Measurements from ENCODE around the gene TRIM29.

Gene TRIM29

GRCh38 chr11:120122924-120123683 lies 14.8 kb downstream of the TRIM29 start:
- DNase-seq (ENCODE audit: low read depth): no peak

DNA sequence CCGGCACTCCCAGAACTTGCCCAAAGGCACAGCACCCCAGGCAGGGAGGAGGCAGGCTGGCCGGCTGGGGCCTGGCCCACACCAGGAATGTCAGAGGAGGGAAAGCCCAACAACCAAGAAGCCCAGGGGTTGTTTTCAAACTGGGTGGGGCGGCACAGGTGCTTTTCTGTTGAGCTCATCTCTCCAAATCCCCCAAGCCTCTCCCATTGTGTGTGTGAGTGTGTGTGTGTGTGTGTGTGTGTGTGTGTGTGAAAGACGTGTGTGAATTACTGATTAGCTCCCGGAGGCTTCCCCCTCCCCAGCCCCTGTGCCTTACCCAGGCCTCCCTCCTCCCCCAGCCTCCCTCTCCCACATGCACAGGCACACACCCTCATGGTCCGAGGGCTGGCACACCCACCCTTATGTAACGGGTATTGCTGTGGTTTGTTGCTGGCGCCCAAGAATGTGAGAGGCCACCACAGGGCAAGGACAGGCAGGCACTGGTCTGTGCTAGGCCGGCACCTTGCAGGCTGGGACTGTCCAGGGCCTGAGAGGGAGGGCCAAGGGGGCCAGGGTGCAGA lies 15.9 kb downstream of the TRIM29 start:
- DNase-seq (ENCODE audit: low read depth): no peak

DNA sequence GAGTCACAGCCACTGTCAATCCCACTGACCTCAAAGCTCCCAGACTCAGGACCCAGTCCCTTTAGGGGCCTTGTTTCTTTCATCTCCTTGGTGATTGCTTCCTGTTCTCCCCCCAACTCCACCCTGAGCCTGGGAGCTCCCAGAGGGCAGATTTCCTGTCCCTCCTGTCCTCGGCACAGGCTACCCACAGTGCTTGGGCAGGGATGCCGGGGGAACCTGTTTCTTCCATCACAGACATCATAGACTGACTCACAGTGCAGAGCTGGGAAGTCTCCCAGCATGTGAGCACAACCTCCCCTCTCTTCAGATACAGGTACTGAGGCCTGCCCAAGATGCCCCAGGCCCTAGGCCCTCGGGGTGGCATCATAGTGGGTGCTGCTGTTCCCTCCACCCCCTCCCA lies 16.6 kb downstream of the TRIM29 start:
- DNase-seq (ENCODE audit: low read depth): no peak

- DNase-seq (ENCODE audit: low read depth): no peak
These were observed 17.0 kb downstream of the TRIM29 start for GRCh38 chr11:120120805-120121335.

- DNase-seq (ENCODE audit: low read depth): no peak
These were observed 18.8 kb downstream of the TRIM29 start for GRCh38 chr11:120119121-120119520.

DNA sequence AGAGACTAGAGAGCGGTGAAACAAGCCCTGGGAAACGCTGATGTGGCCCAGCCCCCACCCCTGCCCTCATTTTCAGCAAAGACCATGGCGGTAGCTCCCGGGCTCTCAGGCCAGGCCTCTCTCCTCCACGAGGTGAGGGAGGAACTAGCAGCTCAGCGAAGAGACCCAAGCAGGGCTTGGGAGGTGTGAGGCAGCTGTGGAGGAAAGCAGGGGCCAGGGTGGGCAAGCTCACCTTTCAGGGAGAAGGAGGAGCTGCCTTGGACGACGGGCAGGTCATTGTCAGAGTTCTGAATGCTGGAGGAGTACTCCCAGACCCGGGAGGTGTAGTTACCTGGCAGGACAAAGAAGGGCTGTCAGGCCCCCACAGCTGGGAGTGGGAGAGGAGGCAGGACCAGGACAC lies 19.9 kb downstream of the TRIM29 start:
- DNase-seq (ENCODE audit: low read depth): no peak

GRCh38 chr11:120116966-120117365 lies 20.9 kb downstream of the TRIM29 start:
- DNase-seq (ENCODE audit: low read depth): no peak

DNA sequence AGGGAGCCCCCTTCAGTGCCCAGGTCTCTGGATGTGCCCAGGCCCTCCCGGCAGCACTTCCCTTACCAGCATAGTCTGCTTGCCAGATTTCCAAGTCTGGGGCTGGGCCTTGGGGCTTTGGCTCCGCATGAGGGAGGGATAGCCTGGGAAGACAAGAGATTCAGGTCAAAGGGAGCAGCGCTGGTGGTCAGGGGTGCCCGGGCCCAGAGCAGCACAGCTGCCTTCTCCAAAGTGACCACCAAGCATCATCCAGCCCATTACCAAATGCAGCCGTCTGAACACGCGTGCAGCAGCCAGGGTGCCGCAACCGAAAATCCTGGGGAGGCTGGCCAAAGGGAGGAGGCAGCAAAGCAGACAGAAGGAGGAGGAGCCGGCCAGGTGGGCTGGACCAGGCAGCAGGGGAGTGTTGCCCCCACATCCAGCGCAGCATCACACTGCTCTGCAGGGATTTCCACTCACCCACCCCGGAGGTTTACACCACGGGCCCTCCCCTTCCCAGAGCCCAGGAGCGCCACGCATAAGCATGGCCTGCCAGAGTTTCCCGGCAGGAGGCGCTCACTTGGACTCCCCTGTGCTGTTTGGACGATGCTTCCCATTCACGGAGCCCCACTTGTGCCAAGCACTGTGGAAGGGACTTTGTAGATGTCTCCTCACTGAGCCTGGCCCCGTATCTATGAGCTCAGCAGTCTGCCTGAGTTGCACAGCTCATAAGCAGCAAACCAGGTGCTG lies 22.5 kb downstream of the TRIM29 start:
- no peak for DNase-seq (ENCODE audit: low read depth)

DNA sequence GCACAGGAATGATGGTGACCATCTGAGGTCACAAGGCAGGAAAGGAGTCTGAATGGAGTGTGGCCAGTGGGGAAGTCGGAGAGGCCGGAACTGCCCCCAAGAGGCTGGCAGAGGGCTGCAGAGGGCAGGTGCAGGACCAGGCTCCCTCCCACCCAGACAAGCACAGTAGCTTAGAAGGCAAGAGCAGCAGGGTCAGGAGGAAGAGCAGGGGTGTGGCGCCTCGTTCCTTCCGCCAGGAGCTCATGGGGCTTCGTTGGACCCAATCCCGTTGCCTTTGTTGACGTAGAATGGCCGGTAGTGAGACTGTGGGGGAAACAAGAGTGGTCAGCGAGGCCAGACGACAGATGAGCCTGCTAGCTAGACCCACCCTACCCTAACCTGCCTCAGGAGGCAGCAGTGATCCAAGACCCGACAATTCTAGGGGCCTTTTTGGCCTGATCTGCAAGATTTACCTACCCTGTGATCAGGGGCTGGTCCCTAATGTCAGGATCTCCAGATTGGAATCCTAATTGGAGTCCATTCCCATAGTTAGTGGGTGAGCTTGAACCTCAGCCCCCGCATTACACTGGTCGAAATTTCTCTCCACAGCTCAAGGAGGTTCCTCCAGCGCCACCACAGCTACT lies 25.6 kb downstream of the TRIM29 start:
- DNase-seq (ENCODE audit: low read depth): no peak

GRCh38 chr11:120109531-120109930 lies 28.4 kb downstream of the TRIM29 start:
- DNase-seq (ENCODE audit: low read depth): no peak

DNA sequence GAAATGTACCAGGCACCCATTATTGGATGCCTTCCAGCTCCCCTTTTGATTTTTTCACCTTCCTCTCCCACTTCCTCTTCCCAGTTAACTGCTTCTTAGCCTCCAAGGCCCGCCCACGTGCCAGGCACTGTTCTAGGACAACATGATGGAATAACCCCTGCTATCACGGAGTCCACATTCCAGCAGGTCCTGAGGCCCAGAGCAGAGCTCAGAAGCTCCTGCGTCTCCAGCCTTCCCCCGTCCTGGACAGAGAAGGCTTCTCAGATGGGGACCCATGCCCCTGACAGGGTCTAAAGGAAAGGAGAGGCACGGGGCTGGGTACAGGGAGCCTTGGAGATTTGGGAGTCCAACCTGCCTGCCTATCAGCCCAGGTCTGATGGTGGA lies 29.1 kb downstream of the TRIM29 start:
- no peak for DNase-seq (ENCODE audit: low read depth)

- DNase-seq (ENCODE audit: low read depth): peak; percentile 18
These were observed 29.6 kb downstream of the TRIM29 start for GRCh38 chr11:120108154-120108784.

GRCh38 chr11:120107692-120108091 lies 30.2 kb downstream of the TRIM29 start:
- DNase-seq (ENCODE audit: low read depth): no peak

DNA sequence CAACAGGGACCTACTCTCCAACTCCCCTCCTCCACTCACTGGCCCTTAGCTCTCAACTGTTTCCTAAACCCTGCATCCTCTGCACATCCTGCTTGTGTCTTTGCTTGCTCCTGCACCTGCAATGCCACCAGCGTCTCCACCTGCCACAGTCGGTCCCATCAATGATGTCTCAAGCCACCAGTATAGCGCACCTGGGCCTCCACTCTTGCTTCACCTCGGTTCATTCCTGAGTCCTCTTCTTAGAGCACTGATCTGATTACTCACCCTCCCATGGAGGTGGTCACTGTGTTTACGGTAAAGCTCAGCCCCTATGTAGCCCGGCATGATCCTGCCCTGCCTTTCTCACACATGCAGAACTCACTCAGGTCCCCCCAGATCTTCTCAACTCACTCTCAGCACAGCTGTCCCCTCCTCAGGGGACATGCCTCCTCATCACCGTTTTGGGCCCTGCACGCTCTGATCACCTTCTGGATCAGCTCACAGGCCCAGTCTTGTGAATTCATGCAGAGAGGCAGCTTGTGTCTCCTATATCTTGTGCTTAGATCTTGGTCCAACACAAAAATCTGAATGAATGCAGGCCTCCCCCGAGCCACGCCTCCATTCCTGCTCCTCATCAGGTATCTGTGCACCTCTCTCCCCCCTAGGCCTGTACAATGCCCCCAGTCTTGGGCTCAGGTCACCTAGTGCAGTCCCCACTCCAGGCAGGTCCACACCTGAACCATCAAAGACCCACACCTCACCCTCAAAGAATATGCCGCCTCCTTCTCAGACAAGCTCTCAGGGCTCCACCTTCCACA lies 31.4 kb downstream of the TRIM29 start:
- DNase-seq (ENCODE audit: low read depth): no peak

- DNase-seq (ENCODE audit: low read depth): no peak
These were observed 32.3 kb downstream of the TRIM29 start for GRCh38 chr11:120105576-120105975.

GRCh38 chr11:120104041-120104565 lies 33.8 kb downstream of the TRIM29 start:
- no peak for DNase-seq (ENCODE audit: low read depth)

DNA sequence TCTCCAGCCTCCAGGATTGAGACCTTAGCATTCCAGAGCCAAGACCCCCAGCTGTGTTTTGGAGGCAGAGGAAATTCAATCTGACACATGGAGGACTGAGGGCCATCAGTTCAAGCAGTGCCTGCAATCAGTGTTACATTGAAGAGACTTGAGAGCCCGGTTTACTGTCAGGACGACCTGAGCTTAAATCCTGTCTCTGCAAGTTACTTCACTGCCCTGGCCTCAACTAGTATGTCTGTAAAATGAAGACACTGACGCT lies 35.1 kb downstream of the TRIM29 start:
- no peak for DNase-seq (ENCODE audit: low read depth)

- no peak for DNase-seq (ENCODE audit: low read depth)
These were observed 35.7 kb downstream of the TRIM29 start for GRCh38 chr11:120102050-120102863.

- no peak for DNase-seq (ENCODE audit: low read depth)
These were observed 39.4 kb downstream of the TRIM29 start for GRCh38 chr11:120098503-120099020.

DNA sequence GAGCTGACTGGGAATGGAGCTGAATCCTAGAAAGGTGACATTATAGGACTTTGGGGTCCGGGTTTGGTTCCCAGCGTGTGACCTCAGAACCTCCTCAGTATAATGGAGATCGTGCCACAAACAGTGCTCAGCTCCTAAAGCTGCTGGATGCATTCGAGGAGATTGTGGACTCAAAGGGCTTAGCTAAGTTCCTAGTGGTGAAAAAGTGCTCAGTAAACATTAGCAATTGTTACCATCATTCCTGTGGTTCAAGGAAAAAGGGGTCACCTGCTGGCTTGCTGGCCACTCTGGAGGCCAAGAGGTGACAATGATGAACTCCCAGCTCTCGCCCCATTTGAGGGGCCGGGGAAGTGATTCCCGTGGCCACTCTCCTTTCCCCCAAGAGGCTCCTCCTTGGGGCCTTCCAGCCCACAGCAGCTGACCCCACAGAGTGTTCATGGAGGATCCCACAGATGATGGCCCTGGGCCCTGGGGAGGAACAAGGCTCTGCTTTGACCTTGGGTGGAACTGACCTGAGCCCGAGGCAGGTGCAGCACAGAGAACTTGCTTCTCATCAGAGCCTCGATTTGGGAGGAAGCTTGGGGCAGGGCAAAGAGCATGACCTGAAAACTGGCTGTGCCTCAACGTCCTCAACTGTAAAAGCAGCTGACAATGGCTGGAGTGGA lies 40.1 kb downstream of the TRIM29 start:
- DNase-seq (ENCODE audit: low read depth): no peak
